GM12878 (cell line): Measurements from ENCODE around the gene WDR76. TPM values are rescaled to one million over a fixed set of nuclear protein-coding genes. Genes with fewer than 3 reads are reported as not detected.

ENCODE experiments used
- CBFB ChIP-seq: IDR thresholded peaks from 2 replicates; pipeline ENCODE4 v1.6.1; 2016; ENCODE audit warnings: antibody characterized with exemption, low read depth
- CHD1 ChIP-seq: IDR thresholded peaks from 2 replicates; pipeline ENCODE4 v1.6.1; 2012; ENCODE audit warnings: low read depth, low read length, improper control_type of control experiment
- CHD2 ChIP-seq: IDR thresholded peaks from 2 replicates; pipeline ENCODE4 v1.6.1; 2011; ENCODE audit warnings: low read depth, low read length, improper control_type of control experiment, borderline replicate concordance
- CREB1 ChIP-seq: IDR thresholded peaks from 2 replicates; pipeline ENCODE4 v1.6.1; 2012; ENCODE audit warnings: low read depth, mild to moderate bottlenecking, inconsistent platforms
- DPF2 ChIP-seq: fragments of 450-650 bp; IDR thresholded peaks from 2 replicates; pipeline ENCODE4 v1.6.1; 2017; ENCODE audit warnings: mild to moderate bottlenecking
- EED ChIP-seq: sonication (generic); IDR thresholded peaks from 2 replicates; pipeline ENCODE4 v1.6.1; 2016; ENCODE audit warnings: antibody characterized with exemption, low read depth
- GABPA ChIP-seq: IDR thresholded peaks from 2 replicates; pipeline ENCODE4 v1.6.1; 2014; ENCODE audit warnings: antibody characterized with exemption, low read depth, mild to moderate bottlenecking, inconsistent platforms
- HDAC6 ChIP-seq: fragments of 200-600 bp; sonication (generic); IDR thresholded peaks from one replicate; pipeline ENCODE4 v1.8.0; 2017; ENCODE audit warnings: antibody characterized with exemption; ENCODE audit not compliant: unreplicated experiment
- IKZF2 ChIP-seq, 2 experiments: fragments of 450-650 bp; IDR thresholded peaks; 2 replicates each; pipeline ENCODE4 v1.6.1; 2017; ENCODE audit warnings: mild to moderate bottlenecking in 2 of 2, moderate library complexity in 2 of 2
- MEF2B ChIP-seq: fragments of 450-650 bp; IDR thresholded peaks from 2 replicates; pipeline ENCODE4 v1.6.1; 2018; ENCODE audit warnings: mild to moderate bottlenecking, moderate library complexity; ENCODE audit not compliant: partially characterized antibody, poor library complexity, severe bottlenecking
- POLR2A ChIP-seq: IDR thresholded peaks from 2 replicates; pipeline ENCODE4 v1.6.1; 2011; ENCODE audit warnings: low read depth, mild to moderate bottlenecking, low read length
- REST ChIP-seq: IDR thresholded peaks from 2 replicates; pipeline ENCODE4 v1.6.1; 2012; ENCODE audit warnings: mild to moderate bottlenecking, low read depth, low read length
- SIX5 ChIP-seq: IDR thresholded peaks from 2 replicates; pipeline ENCODE4 v1.6.1; 2011; ENCODE audit warnings: mild to moderate bottlenecking, low read depth, low read length, moderate library complexity; ENCODE audit not compliant: severe bottlenecking
- SRF ChIP-seq, 2 experiments: IDR thresholded peaks; 2 replicates each; pipeline ENCODE4 v1.6.1; 2011; ENCODE audit warnings: low read depth in 2 of 2, low read length in 2 of 2, mild to moderate bottlenecking in 1 of 2, moderate library complexity in 1 of 2
- SUZ12 ChIP-seq: fragments of 200-600 bp; sonication (generic); IDR thresholded peaks from one replicate; pipeline ENCODE4 v1.6.1; 2018; ENCODE audit warnings: antibody characterized with exemption, mild to moderate bottlenecking; ENCODE audit not compliant: unreplicated experiment
- TCF12 ChIP-seq: IDR thresholded peaks from 2 replicates; pipeline ENCODE4 v1.6.1; 2011; ENCODE audit warnings: low read depth, mild to moderate bottlenecking, low read length
- YY1 ChIP-seq: IDR thresholded peaks from 2 replicates; pipeline ENCODE4 v1.6.1; 2011; ENCODE audit warnings: low read depth, mild to moderate bottlenecking, low read length
- ZNF217 ChIP-seq: fragments of 450-650 bp; IDR thresholded peaks from 2 replicates; pipeline ENCODE4 v1.6.1; 2017; ENCODE audit warnings: antibody characterized with exemption, mild to moderate bottlenecking
- ZZZ3 ChIP-seq: IDR thresholded peaks from 2 replicates; pipeline ENCODE4 v1.6.1; 2011; ENCODE audit warnings: low read depth; ENCODE audit not compliant: control insufficient read depth, insufficient read length
- polyA plus RNA-seq, 11 experiments: library from polyadenylated mRNA; depleted of rRNA in 4 of 11; unstranded in 6 of 11; stranded (reverse) in 5 of 11; fragments of >200 nt; fragmentation: Nextera tagmentation in 4 of 11; fragmentation: Illumina TruSeq in 1 of 11; extraction: Ambion mirVana in 4 of 11; extraction: Trizol in 1 of 11; gene quantifications; 1 replicate in 1 of 11; 2 replicates in 10 of 11; pipeline versions ENCODE4 v1.2.1 to v1.2.3, GENCODE V29; 2011 to 2016; ENCODE audit warnings: inconsistent platforms in 2 of 11, missing spikeins in 2 of 11, low read depth in 1 of 11
- total RNA-seq, 4 experiments: library from RNA; depleted of rRNA in 3 of 4; stranded (reverse); fragments of >200 nt in 3 of 4; fragmentation: Illumina TruSeq in 1 of 4; extraction: Trizol in 1 of 4; gene quantifications; 2 replicates each; pipeline versions ENCODE4 v1.2.1 to v1.2.3, GENCODE V29; 2013 to 2021
- TF ChIP-seq, protein P1 (sequence below): IDR thresholded peaks from 2 replicates; pipeline ENCODE4 v1.6.1; 2012; ENCODE audit warnings: improper control_type of control experiment, low read depth, low read length; ENCODE audit not compliant: insufficient replicate concordance
- TF ChIP-seq, protein P2 (sequence below): IDR thresholded peaks from 2 replicates; pipeline ENCODE4 v1.6.1; 2011; ENCODE audit warnings: mild to moderate bottlenecking, low read depth, low read length, moderate library complexity; ENCODE audit not compliant: insufficient replicate concordance

The WDR76 gene
- total and polyA plus RNA-seq, 10 of the 15 experiments (the other 5 are each of a cell fraction or from before 2014, with no cell fraction given): 8.0 to 59.7 (median 34.5) TPM

GRCh38 chr15:43800286-43801141 is 26.3 kb upstream of the WDR76 start, which contains the start of gene HYPK (continued):
- TF ChIP-seq, protein P1, sequence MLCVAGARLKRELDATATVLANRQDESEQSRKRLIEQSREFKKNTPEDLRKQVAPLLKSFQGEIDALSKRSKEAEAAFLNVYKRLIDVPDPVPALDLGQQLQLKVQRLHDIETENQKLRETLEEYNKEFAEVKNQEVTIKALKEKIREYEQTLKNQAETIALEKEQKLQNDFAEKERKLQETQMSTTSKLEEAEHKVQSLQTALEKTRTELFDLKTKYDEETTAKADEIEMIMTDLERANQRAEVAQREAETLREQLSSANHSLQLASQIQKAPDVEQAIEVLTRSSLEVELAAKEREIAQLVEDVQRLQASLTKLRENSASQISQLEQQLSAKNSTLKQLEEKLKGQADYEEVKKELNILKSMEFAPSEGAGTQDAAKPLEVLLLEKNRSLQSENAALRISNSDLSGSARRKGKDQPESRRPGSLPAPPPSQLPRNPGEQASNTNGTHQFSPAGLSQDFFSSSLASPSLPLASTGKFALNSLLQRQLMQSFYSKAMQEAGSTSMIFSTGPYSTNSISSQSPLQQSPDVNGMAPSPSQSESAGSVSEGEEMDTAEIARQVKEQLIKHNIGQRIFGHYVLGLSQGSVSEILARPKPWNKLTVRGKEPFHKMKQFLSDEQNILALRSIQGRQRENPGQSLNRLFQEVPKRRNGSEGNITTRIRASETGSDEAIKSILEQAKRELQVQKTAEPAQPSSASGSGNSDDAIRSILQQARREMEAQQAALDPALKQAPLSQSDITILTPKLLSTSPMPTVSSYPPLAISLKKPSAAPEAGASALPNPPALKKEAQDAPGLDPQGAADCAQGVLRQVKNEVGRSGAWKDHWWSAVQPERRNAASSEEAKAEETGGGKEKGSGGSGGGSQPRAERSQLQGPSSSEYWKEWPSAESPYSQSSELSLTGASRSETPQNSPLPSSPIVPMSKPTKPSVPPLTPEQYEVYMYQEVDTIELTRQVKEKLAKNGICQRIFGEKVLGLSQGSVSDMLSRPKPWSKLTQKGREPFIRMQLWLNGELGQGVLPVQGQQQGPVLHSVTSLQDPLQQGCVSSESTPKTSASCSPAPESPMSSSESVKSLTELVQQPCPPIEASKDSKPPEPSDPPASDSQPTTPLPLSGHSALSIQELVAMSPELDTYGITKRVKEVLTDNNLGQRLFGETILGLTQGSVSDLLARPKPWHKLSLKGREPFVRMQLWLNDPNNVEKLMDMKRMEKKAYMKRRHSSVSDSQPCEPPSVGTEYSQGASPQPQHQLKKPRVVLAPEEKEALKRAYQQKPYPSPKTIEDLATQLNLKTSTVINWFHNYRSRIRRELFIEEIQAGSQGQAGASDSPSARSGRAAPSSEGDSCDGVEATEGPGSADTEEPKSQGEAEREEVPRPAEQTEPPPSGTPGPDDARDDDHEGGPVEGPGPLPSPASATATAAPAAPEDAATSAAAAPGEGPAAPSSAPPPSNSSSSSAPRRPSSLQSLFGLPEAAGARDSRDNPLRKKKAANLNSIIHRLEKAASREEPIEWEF: peak; percentile 21
- TF ChIP-seq HDAC6 (no peak), IKZF2 (IDR thresholded peaks at IDR 0.05) (0 out of 4 replicates have a peak, but pooled peaks of 1 of the 2 experiments have one; percentile 12), POLR2A (peak; percentile 90), YY1 (peak; percentile 94), GABPA (peak; percentile 85), CREB1 (peak; percentile 74), EED (no peak), CBFB (peak; percentile 60; the same call in 1 of the 2 replicates), MEF2B (no peak), TCF12 (peak; percentile 58; the same call in 1 of the 2 replicates), SRF (IDR thresholded peaks at IDR 0.05; ENCODE audit: low read depth in 2 of 2, low read length in 2 of 2) (no peak), CHD1 (no peak), DPF2 (no peak), ZZZ3 (no peak), SIX5 (no peak), CHD2 (peak; percentile 38; the same call in 1 of the 2 replicates), ZNF217 (no peak), REST (no peak), SUZ12 (no peak)
- TF ChIP-seq, protein P2, sequence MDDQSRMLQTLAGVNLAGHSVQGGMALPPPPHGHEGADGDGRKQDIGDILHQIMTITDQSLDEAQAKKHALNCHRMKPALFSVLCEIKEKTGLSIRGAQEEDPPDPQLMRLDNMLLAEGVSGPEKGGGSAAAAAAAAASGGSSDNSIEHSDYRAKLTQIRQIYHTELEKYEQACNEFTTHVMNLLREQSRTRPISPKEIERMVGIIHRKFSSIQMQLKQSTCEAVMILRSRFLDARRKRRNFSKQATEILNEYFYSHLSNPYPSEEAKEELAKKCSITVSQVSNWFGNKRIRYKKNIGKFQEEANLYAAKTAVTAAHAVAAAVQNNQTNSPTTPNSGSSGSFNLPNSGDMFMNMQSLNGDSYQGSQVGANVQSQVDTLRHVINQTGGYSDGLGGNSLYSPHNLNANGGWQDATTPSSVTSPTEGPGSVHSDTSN: no peak
